ENCODE measurements around the gene COL16A1.

GRCh38 chr1:31651766-31652165, 52.1 kb downstream of the COL16A1 start:
- TF ChIP-seq CTCF (IDR thresholded peaks at IDR 0.05; ENCODE audit: poor library complexity) (no peak), EZH2 (IDR thresholded peaks at IDR 0.05; ENCODE audit: borderline replicate concordance) (no peak), EZH2phosphoT487 (IDR thresholded peaks at IDR 0.05; ENCODE audit: low read depth, severe bottlenecking, unreplicated experiment) (no peak)

All from hepatocyte (in vitro differentiated cells).